Measurements from ENCODE around the gene ADA.
"Not testable (repeated sequence)": the region's sequence is repeated elsewhere in the genome, so short reads cannot be mapped to it uniquely, and the experiment has no call there.

Gene ADA

GRCh38 chr20:44660581-44660980, 9.1 kb upstream of the ADA start:
- Mint-ChIP-seq H3K27me3 (no peaks in the 10 kb centered on the region), H3K27ac (no peak overlapping the region), H3K4me1 (peaks cover 10% of the 10 kb centered on the region), H3K9me3 (peaks cover 2% of the 10 kb centered on the region), H3K4me3 (no peak overlapping the region), H3K36me3 (peaks cover 35% of the 10 kb centered on the region)
- no peak for DNase-seq
- CTCF ChIA-PET: no interaction called here

GRCh38 chr20:44659931-44660330, 8.4 kb upstream of the ADA start:
- H3K4me3 Mint-ChIP-seq: no peak overlapping the region
- no peak overlapping the region for H3K27ac Mint-ChIP-seq

GRCh38 chr20:44658810-44659209, 7.3 kb upstream of the ADA start:
- DNase-seq: no peak
- no peak overlapping the region for H3K27ac Mint-ChIP-seq
- peaks cover 12% of the 10 kb centered on the region for H3K4me1 Mint-ChIP-seq
- no peak overlapping the region for H3K4me3 Mint-ChIP-seq
- peaks cover 5% of the 10 kb centered on the region for H3K9me3 Mint-ChIP-seq
- CTCF ChIA-PET: interaction anchor here (1.2 to 1.9 kb wide), 2 partner anchors 9 to 25 kb away, joined by 3 to 6 read pairs; no protein-coding TSS in a partner anchor
- no peaks in the 10 kb centered on the region for H3K27me3 Mint-ChIP-seq
- peaks cover 39% of the 10 kb centered on the region for H3K36me3 Mint-ChIP-seq

More at GRCh38 chr20:44659931-44660330, 8.4 kb upstream of the ADA start:
- H3K4me1 Mint-ChIP-seq: peaks cover 10% of the 10 kb centered on the region
- peaks cover 2% of the 10 kb centered on the region for H3K9me3 Mint-ChIP-seq
- DNase-seq: no peak
- H3K36me3 Mint-ChIP-seq: peaks cover 35% of the 10 kb centered on the region
- no peaks in the 10 kb centered on the region for H3K27me3 Mint-ChIP-seq
- CTCF ChIA-PET: no interaction called here

- Mint-ChIP-seq H3K4me1 (peaks cover 21% of the 10 kb centered on the region), H3K27ac (no peak overlapping the region), H3K9me3 (peaks cover 7% of the 10 kb centered on the region), H3K36me3 (peaks cover 44% of the 10 kb centered on the region), H3K4me3 (no peak overlapping the region), H3K27me3 (no peaks in the 10 kb centered on the region)
- CTCF ChIA-PET: interaction anchor here (1.2 to 1.9 kb wide), 2 partner anchors 8 to 25 kb away, joined by 3 to 6 read pairs; no protein-coding TSS in a partner anchor
- DNase-seq: no peak
Observed at GRCh38 chr20:44657875-44658274, 6.4 kb upstream of the ADA start.

- CTCF ChIA-PET: interaction anchor here (1.1 kb wide), 1 partner anchor 27 kb away, joined by 5 read pairs; no protein-coding TSS in a partner anchor
- H3K9me3 Mint-ChIP-seq: peaks cover 7% of the 10 kb centered on the region
- H3K27me3 Mint-ChIP-seq: no peaks in the 10 kb centered on the region
- peaks cover 43% of the 10 kb centered on the region for H3K36me3 Mint-ChIP-seq
- no peak for DNase-seq
- no peak overlapping the region for H3K27ac Mint-ChIP-seq
- peaks cover 22% of the 10 kb centered on the region for H3K4me1 Mint-ChIP-seq
- no peak overlapping the region for H3K4me3 Mint-ChIP-seq
Observed at GRCh38 chr20:44656448-44656847, 4.9 kb upstream of the ADA start.

GRCh38 chr20:44654210-44654609, 2.7 kb upstream of the ADA start:
- not testable (repeated sequence) for H3K9me3 Mint-ChIP-seq, H3K27ac Mint-ChIP-seq, H3K27me3 Mint-ChIP-seq, H3K4me3 Mint-ChIP-seq, DNase-seq
- CTCF ChIA-PET: interaction anchor here (1.1 to 1.6 kb wide), 2 partner anchors 18 to 31 kb away, joined by 3 to 4 read pairs; no protein-coding TSS in a partner anchor
- Mint-ChIP-seq H3K36me3 (peaks cover 35% of the 10 kb centered on the region), H3K4me1 (peaks cover 34% of the 10 kb centered on the region)

GRCh38 chr20:44653546-44653945, 2.0 kb upstream of the ADA start:
- Mint-ChIP-seq H3K27me3 (no peaks in the 10 kb centered on the region), H3K36me3 (peaks cover 34% of the 10 kb centered on the region), H3K9me3 (peaks cover 7% of the 10 kb centered on the region), H3K4me1 (peaks cover 41% of the 10 kb centered on the region), H3K27ac (peak overlapping the region; percentile 90), H3K4me3 (peak overlapping the region; percentile 83)
- DNase-seq: no peak
- CTCF ChIA-PET: interaction anchor here (1.1 to 1.2 kb wide), 2 partner anchors 32 to 35 kb away, joined by 3 read pairs; no protein-coding TSS in a partner anchor

- peaks cover 34% of the 10 kb centered on the region for H3K36me3 Mint-ChIP-seq
- H3K27ac Mint-ChIP-seq: peak overlapping the region; percentile 88
- peak overlapping the region; percentile 83 for H3K4me3 Mint-ChIP-seq
- peaks cover 6% of the 10 kb centered on the region for H3K9me3 Mint-ChIP-seq
- H3K27me3 Mint-ChIP-seq: no peaks in the 10 kb centered on the region
- CTCF ChIA-PET: interaction anchor here (1.3 to 3.4 kb wide), 3 partner anchors 13 to 82 kb away, joined by 3 to 23 read pairs (median 6); no protein-coding TSS in a partner anchor
- no peak for DNase-seq
- H3K4me1 Mint-ChIP-seq: peaks cover 62% of the 10 kb centered on the region
Observed at GRCh38 chr20:44651434-44651683, 140 bp downstream of the ADA start.

- Mint-ChIP-seq H3K27me3 (no peaks in the 10 kb centered on the region), H3K36me3 (peaks cover 35% of the 10 kb centered on the region), H3K4me1 (peaks cover 65% of the 10 kb centered on the region), H3K4me3 (peak overlapping the region; percentile 83), H3K9me3 (peaks cover 6% of the 10 kb centered on the region), H3K27ac (peak overlapping the region; percentile 88)
- CTCF ChIA-PET: interaction anchor here (0.5 to 3.4 kb wide), 7 partner anchors 13 to 82 kb away, joined by 3 to 23 read pairs (median 4); no protein-coding TSS in a partner anchor
- peak; percentile 65 for DNase-seq
Observed at GRCh38 chr20:44650771-44651433, 597 bp downstream of the ADA start.

GRCh38 chr20:44649976-44650375, 1.5 kb downstream of the ADA start:
- peaks cover 6% of the 10 kb centered on the region for H3K9me3 Mint-ChIP-seq
- peak overlapping the region; percentile 83 for H3K4me3 Mint-ChIP-seq
- peak overlapping the region; percentile 88 for H3K27ac Mint-ChIP-seq
- H3K36me3 Mint-ChIP-seq: peaks cover 36% of the 10 kb centered on the region
- H3K27me3 Mint-ChIP-seq: no peaks in the 10 kb centered on the region
- peaks cover 74% of the 10 kb centered on the region for H3K4me1 Mint-ChIP-seq
- CTCF ChIA-PET: interaction anchor here (0.7 to 3.4 kb wide), 6 partner anchors 8 to 83 kb away, joined by 3 to 23 read pairs (median 5); no protein-coding TSS in a partner anchor
- no peak for DNase-seq

- H3K36me3 Mint-ChIP-seq: peaks cover 31% of the 10 kb centered on the region
- CTCF ChIA-PET: interaction anchor here (1.0 to 3.4 kb wide), 3 partner anchors 9 to 34 kb away, joined by 3 to 23 read pairs (median 3); no protein-coding TSS in a partner anchor
- peak overlapping the region; percentile 93 for H3K27ac Mint-ChIP-seq
- peaks cover 82% of the 10 kb centered on the region for H3K4me1 Mint-ChIP-seq
- H3K4me3 Mint-ChIP-seq: peak overlapping the region; percentile 83
- H3K9me3 Mint-ChIP-seq: peaks cover 2% of the 10 kb centered on the region
- DNase-seq: no peak
- no peaks in the 10 kb centered on the region for H3K27me3 Mint-ChIP-seq
Observed at GRCh38 chr20:44649126-44649525, 2.4 kb downstream of the ADA start.

GRCh38 chr20:44648579-44648978, 2.9 kb downstream of the ADA start:
- no peaks in the 10 kb centered on the region for H3K27me3 Mint-ChIP-seq
- no peak for DNase-seq
- CTCF ChIA-PET: interaction anchor here (1.0 to 3.4 kb wide), 2 partner anchors 18 to 34 kb away, joined by 3 to 23 read pairs; no protein-coding TSS in a partner anchor
- peak overlapping the region; percentile 93 for H3K27ac Mint-ChIP-seq
- peak overlapping the region; percentile 83 for H3K4me3 Mint-ChIP-seq
- peaks cover 2% of the 10 kb centered on the region for H3K9me3 Mint-ChIP-seq
- peaks cover 84% of the 10 kb centered on the region for H3K4me1 Mint-ChIP-seq
- H3K36me3 Mint-ChIP-seq: peaks cover 30% of the 10 kb centered on the region

- CTCF ChIA-PET: interaction anchor here (1.0 to 4.0 kb wide), 3 partner anchors 19 to 35 kb away, joined by 3 to 26 read pairs (median 4); no protein-coding TSS in a partner anchor
- peaks cover 84% of the 10 kb centered on the region for H3K4me1 Mint-ChIP-seq
- H3K36me3 Mint-ChIP-seq: peaks cover 29% of the 10 kb centered on the region
- H3K4me3 Mint-ChIP-seq: peak overlapping the region; percentile 83
- H3K27ac Mint-ChIP-seq: peak overlapping the region; percentile 93
- H3K9me3 Mint-ChIP-seq: no peaks in the 10 kb centered on the region
- no peaks in the 10 kb centered on the region for H3K27me3 Mint-ChIP-seq
- no peak for DNase-seq
Observed at GRCh38 chr20:44648068-44648467, 3.4 kb downstream of the ADA start.

GRCh38 chr20:44646641-44647274, 4.7 kb downstream of the ADA start:
- Mint-ChIP-seq H3K27ac (peak overlapping the region; percentile 93), H3K9me3 (no peaks in the 10 kb centered on the region), H3K36me3 (peaks cover 31% of the 10 kb centered on the region), H3K4me1 (peaks cover 92% of the 10 kb centered on the region), H3K4me3 (peak overlapping the region; percentile 54), H3K27me3 (no peaks in the 10 kb centered on the region)
- DNase-seq: no peak
- CTCF ChIA-PET: interaction anchor here (0.6 to 4.0 kb wide), 3 partner anchors 20 to 98 kb away, joined by 3 to 26 read pairs (median 4); no protein-coding TSS in a partner anchor

Measured in activated naive CD4-positive, alpha-beta T cell treated with anti-CD3 and anti-CD28 coated beads, Interleukin-2, amount 10 ng/mL, durations not matched to agents 7 days and 5 days (primary cell).